Heart left ventricle (tissue), 13 donors: ENCODE measurements around the gene ZNF507.

Source experiments
- CTCF ChIP-seq, 12 donors: fragments of 200-600 bp; sonication (generic) in 4 of 12; IDR thresholded peaks; one replicate each; pipeline versions ENCODE4 v1.5.0 to v1.8.0; 2018 to 2022; ENCODE audit warnings: antibody characterized with exemption in 12 of 12, mild to moderate bottlenecking in 5 of 12
- POLR2A ChIP-seq, 2 donors: fragments of 450-650 bp; IDR thresholded peaks; one replicate each; pipeline ENCODE4 v1.6.1; 2017; ENCODE audit warnings: antibody characterized with exemption in 2 of 2, mild to moderate bottlenecking in 2 of 2, moderate library complexity in 2 of 2
- donor health status: ischemic (EF 13 %, LVEDD 7.1; RV severe dilation, severe dysfunction).
- donor health status: DM: no; HTN: yes; CAD: no.
- donor health status: DM: no; HTN: no; CAD: no.
- donor health status: ischemic (EF 25% LVEDD 6.9; RV normal size, moderate dysfunction).
- donor health status: ischemic (EF 25% LVEDD 5.7; RV mildly dilated, moderate dysfunction).
- donor health status: ischemic (EF 35%, LVEDD 5.7; RV mildly dilated, moderate dysfunction).
- donor health status: nonischemic (EF 11% LVEDD 7.7; RV severe dilation, severe dysfunction).
- donor health status: DM: yes; HTN: yes; CAD: no.
- donor health status: PGD.
- donor health status: ischemic (EF 29% LVEDD 5.4; RV normal size, mild dysfunction).
- donor health status: nonischemic (EF 23%, LVEDD 6.1; RV moderate dilation, normal function).

- TF ChIP-seq POLR2A (IDR thresholded peaks at IDR 0.05): no peak
- TF ChIP-seq CTCF (IDR thresholded peaks at IDR 0.05): no peak
Observed at GRCh38 chr19:32308431-32309077, 36.9 kb upstream of the ZNF507 start.
